Measurements from ENCODE around the gene CYP1A2. TPM values are rescaled to one million over a fixed set of nuclear protein-coding genes. Genes with fewer than 3 reads are reported as not detected.
"Not testable (repeated sequence)": the region's sequence is repeated elsewhere in the genome, so short reads cannot be mapped to it uniquely, and the experiment has no call there.

The CYP1A2 gene, protein sequence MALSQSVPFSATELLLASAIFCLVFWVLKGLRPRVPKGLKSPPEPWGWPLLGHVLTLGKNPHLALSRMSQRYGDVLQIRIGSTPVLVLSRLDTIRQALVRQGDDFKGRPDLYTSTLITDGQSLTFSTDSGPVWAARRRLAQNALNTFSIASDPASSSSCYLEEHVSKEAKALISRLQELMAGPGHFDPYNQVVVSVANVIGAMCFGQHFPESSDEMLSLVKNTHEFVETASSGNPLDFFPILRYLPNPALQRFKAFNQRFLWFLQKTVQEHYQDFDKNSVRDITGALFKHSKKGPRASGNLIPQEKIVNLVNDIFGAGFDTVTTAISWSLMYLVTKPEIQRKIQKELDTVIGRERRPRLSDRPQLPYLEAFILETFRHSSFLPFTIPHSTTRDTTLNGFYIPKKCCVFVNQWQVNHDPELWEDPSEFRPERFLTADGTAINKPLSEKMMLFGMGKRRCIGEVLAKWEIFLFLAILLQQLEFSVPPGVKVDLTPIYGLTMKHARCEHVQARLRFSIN
- total RNA-seq, result not detected
- long read RNA-seq, result 0 reads

DNA sequence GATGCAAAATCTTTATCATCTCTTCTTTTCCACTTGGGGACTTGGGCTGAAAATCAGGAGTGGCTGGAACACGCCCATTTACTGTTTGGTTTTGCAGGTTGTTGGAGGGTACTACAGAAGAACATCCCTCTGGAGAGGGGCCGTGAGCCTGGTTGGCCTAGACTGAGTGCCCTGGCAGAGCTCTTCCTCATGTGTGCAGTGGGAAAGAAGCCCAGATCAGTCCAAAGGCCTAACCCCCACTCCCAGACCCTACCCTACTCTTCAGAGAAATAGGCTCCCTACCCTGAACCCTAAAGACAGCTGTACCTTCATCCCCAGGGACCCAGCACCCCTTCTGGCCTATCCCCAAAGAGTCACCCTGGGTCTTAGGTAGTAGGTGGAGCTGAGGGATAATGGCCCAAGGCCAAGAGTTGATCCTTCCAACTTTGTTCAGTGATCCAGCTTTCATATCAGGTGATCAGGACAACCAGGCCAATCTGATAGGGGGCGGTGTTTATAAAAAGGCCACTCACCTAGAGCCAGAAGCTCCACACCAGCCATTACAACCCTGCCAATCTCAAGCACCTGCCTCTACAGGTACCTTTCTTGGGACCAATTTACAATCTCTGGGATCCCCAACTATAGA lies at the start of gene CYP1A2:
Gene CYP1A2 (plus strand): TSS at position 524 of the 625 bp plus-strand sequence. CDS start 894 bp downstream, outside the sequence.
- no peak for DNase-seq (ENCODE audit: low spot score)
- intact Hi-C loops (cut with DNase I), result no loop called here

DNA sequence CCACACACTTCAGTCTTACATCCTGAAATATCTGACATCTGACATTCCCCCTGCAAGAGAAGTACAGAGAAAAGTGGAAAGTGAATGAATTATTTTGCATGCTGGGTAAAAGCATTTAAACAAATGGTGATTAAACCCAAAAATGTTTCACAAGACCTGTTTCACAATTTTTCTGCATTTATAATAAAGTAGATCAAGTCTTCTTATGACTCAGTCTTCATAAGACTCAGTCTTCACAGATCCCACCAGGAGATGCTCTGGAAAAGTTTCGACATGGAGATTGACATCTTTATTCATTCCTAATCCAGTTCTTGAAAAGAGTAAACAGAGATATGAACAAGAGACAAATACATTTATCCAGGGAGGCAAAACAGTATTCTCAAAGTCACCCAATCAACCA lies 39.6 kb upstream of the CYP1A2 start:
- no peak for DNase-seq (ENCODE audit: low spot score)
- intact Hi-C loops (cut with DNase I), result no loop called here

DNA sequence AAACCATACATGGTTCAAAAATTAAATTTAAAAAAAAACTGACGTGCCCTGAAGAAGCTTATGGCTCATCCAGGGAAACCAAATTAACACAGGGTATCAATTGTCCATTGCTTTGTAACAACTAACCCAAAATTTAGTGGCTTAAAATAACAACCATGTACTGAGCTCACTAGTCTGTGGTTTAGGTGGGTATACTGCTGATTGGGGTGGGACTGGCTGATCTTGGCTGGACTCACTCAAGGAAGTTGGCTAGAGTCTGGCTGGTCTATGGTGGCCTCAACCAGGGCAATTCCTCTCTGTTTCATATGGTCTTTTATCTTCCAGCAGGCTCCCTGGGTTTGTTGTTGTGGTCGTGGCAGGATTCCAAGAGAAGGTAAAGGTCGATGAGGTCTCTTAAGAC lies 38.8 kb upstream of the CYP1A2 start:
- no peak for DNase-seq (ENCODE audit: low spot score)
- intact Hi-C loops (cut with DNase I), result no loop called here

DNA sequence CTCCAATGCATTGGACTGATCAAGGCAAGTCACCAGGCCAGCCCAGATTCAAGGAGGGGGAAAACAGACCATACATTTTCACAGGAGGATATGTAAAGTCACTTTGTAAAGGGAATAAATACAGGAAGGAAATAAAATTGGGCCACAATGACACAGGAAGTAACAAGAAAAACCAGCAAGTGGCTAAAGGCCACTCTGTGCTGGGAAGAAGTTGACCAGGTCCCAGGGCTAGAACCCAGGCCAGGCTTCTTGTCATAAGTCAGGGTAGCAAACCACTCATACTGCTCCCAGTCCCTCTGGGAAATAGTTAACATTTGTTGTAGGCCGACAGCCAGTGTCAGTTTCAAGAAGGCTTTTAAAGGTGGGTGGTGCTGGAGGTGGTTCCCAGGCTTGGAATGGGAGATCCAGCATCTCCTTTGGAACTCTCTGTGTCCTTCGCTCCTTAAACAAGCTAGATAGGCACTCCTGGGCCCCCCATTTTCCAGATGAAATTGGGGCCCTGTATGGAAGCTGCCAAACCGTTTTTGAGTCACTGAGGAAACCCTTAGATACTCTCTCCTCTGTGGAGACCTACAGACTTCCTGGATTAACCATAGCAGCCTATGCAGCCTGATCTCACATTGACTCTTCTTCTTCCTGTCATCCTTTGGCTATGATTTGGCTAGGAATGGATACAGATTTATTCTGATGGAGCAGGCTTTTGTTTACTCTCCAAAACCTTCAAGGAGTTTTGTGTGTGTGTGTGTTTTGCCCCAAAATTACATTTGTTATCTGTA lies 38.1 kb upstream of the CYP1A2 start:
- DNase-seq (ENCODE audit: low spot score), result no peak
- intact Hi-C loops (cut with DNase I), result no loop called here

DNA sequence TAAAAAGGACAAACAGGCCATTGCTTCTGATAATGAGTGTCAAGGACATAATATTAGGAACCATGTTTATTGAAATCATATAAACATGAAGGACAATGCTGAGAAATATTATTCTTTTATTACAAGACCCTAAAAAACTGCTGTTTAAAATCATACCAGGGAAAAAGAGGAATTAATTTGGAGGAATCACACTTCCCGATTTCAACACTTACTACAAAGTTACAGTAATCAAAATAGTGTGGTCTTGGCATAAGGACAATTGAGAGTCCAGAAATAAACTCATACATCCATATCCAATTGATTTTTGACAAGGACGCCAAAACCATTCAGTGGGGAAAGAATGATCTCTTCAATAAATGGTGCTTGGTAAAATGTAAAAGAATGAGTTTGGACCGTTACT lies 36.3 kb upstream of the CYP1A2 start:
- no peak for DNase-seq (ENCODE audit: low spot score)
- intact Hi-C loops (cut with DNase I), result no loop called here

DNA sequence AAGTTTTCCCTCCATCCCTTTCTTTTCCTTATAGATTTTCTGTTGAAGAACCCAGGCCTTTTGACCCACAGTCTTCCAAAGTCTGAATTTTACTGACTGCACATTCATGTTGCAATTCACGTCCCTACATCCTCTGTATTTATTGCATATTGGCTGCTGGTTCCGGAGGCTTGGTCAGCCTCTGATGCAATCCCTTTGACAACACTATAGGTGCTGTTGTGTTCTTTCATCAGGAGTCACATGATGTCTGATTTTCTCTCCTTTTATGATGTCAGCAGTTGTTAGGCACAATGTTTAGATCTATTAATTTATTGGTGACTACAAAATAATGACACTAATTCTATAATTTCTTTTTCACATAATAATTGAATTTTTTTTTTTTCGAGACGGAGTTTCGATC lies 32.0 kb upstream of the CYP1A2 start:
- intact Hi-C loops (cut with DNase I), result no loop called here

DNA sequence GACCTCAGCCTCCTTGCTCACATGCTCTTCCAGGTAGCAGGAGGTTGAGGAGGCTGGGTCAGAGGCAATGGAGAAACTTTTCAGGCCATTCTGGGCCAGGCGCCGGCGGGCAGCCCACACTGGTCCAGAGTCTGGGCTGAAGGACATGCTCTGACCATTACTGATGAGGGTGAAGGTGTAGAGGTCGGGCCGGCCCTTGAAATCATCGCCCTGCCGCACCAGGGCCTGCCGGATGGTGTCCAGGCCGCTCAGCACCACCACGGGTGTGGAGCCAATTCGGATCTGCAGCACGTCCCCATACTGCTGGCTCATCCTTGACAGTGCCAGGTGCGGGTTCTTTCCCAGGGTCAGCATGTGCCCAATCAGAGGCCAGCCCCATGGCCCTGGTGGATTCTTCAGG lies 26.1 kb upstream of the CYP1A2 start:
- intact Hi-C loops (cut with DNase I), result no loop called here
- DNase-seq (ENCODE audit: low spot score), result no peak

More for the DNA sequence above, 32.0 kb upstream of the CYP1A2 start:
- no peak for DNase-seq (ENCODE audit: low spot score)

DNA sequence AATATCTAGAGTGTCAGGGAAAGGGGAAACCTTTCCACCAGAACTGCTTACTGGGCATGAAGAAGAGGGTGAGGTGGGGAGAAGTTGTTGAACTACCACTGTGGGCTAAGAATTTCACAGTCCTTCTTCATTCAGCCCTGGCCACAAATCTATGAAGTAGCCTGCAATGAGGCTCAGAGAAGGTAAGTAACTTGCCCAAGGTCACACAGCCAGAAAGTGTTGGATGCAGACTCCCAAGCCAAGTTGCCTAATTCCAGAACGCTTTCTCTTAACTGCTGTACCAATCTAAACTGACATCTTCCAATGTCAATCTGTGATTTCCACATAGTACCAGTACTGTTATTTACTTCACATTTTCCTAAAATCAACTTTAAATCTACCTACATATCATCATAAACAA lies 25.5 kb upstream of the CYP1A2 start:
- intact Hi-C loops (cut with DNase I), result no loop called here
- no peak for DNase-seq (ENCODE audit: low spot score)

DNA sequence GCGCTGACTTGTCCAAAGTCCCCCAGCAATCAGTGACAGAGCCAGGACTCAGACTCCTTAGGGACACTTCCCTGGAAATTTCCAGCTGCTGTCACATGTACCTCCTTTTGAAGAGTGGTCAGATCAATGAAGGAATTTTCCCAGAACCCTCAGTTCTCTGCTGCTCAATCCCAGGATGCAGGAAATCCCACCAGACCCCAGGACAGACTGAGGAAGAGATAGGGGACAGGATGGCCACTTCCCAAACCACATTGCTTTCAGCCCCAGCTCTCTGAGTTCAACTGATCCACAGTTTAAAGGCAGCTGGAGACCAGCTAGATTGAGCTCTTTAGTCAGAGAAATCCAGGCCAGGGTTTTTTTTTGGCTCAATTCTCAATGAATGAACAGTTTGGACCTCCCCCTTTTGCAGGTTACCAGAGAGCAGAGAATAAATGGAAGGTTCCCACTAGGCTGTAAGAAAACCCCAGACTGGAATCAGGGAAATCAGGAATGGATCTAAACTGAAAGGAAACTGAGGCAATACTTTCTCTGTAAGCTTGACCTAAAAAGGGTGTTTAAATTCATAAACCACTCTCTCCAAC lies 24.8 kb upstream of the CYP1A2 start:
- no peak for DNase-seq (ENCODE audit: low spot score)
- intact Hi-C loops (cut with DNase I), result no loop called here

DNA sequence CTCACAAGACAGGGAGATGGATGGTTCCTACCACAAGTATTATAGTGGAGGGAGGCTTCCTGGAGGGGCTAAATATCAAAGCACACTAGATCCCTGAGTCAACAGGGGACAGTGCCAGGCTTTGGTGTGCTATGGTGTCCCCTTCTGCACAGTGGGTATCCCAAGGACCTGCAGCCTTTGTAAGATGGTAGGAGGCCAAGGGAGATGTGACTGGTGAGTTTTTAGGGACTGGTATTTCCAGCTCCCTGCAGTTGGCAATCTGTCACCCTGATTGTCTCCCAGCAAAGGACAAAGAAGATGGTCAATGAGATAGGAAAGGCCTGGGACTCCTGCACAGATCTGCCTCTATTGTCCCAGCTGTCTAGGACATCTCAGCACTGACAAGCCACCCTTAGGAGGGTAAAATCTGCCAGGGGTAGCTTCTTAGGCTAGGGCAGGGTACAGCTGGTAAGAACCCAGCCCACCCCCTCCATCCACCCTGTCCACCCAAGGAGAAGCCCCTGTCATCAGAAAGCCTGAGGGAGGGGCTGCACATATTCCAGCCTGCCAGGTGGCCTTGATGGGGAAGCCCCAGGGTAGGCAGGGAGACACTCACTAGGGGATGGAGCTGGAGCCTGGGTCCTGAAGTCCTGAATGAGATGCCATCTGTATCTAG lies 23.9 kb upstream of the CYP1A2 start:
- DNase-seq (ENCODE audit: low spot score), result no peak
- intact Hi-C loops (cut with DNase I), result no loop called here

DNA sequence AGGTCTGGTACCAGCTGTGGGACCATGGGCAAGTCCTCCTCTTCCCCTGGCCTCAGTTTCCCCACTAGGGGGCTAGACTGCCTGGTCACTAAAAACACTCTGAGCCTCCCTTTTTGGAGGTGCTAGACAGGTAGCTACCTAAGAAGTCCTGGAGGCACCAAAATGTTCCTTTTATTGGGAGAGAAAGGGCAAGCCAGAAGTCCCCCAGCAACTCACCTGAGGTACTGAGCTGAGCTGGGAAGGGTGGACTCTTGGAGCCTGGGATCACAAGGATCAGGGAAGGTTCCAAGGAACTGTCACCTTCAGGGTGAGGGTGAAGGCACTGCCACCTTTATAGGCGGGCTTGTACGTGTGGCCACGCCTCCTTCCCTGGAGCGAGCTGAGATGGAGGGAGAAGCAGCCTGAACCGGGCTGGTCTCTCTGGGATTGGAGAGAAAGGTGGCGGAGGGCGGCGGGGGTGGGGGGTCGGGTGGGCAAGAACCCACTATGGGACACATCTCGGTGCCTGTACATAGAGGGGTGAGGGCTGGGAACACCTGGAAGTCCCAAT lies 23.3 kb upstream of the CYP1A2 start, which contains the start of gene CYP1A1:
Gene CYP1A1 (minus strand): TSS at position 304 of the 550 bp plus-strand sequence. CDS start 2,431 bp downstream, outside the sequence.
- intact Hi-C loops (cut with DNase I), result no loop called here
- no peak for DNase-seq (ENCODE audit: low spot score)

DNA sequence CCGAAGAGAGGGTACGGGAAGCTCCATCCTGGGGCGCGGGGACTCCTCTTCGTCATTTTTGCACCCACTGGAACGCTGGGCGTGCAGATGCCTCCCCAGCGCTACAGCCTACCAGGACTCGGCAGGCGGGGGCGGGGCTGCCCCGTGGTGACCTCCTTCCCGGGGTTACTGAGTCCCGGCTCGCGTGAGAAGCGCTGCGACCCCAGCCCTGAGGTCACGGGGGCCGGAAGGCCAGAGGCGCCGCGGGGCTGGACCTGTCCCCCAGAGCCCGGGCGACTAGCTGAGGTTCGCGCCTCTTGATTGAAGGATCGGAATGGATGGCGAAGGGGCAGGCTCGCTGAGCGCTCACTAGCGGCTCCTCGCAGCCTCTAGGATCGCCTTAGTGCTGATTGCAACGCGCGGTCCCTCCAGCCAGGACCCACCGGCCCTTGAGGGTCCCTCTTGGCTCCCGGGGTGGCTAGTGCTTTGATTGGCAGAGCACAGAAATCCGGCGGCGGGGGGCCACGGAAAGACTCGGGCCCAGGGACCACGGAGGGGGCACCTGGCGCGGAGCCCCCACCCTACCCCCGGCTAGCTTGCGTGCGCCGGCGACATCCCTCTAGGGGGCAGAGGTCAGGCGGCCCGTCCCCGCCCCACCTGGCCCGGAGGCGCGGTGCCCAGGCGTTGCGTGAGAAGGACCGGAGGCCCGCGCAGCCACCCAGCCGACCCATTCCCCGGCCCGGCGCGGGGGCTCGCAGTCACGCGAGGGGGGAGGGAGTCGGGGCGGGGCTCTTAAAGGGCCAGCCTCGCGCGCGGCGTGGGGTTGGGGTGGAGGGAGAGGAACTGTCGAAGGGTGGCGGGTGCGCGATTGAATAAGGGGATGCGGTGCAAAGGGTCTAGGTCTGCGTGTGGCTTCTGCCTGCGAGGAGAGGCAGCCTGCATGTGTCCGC lies 22.5 kb upstream of the CYP1A2 start:
- DNase-seq (ENCODE audit: low spot score), result no peak
- intact Hi-C loops (cut with DNase I), result no loop called here

DNA sequence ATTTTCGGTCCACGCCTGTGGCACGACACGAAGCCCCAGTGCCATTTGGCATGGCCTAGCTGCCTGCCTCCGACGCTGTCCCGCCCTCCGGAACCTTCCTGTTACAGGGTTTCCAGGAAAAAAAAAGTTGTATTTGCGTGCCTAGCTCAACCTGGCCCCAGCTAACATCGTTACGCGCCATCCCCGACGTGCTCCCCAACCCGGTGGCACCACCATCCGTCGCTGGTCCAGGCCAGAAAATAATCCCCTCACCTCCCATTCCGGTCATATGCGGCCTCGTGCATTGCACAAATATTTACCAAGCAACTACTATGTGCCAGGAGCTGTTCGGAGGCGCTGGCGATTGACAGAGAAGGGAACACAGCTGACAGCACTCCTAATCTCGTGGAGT lies 21.9 kb upstream of the CYP1A2 start:
- intact Hi-C loops (cut with DNase I), result no loop called here
- DNase-seq (ENCODE audit: low spot score), result no peak

DNA sequence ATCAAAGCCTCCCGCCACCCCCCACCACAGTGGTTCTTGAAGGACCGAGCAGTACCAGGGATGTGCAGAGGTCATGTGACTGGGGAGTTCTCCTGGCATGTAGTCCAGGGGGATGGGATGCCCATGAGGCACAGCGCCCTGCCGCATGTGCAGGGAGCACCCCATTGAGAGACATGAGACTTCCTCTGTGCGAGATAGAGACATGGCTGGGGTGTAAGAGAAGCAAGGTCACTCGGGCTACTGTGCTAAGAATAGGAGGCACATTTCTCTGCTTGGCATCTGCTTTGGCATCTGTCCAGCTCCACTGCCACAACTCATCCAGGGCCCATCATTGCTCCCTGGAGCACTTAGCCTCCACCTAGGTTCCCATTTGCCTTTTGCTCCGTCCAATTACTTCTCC lies 20.9 kb upstream of the CYP1A2 start:
- DNase-seq (ENCODE audit: low spot score), result no peak
- intact Hi-C loops (cut with DNase I), result no loop called here

DNA sequence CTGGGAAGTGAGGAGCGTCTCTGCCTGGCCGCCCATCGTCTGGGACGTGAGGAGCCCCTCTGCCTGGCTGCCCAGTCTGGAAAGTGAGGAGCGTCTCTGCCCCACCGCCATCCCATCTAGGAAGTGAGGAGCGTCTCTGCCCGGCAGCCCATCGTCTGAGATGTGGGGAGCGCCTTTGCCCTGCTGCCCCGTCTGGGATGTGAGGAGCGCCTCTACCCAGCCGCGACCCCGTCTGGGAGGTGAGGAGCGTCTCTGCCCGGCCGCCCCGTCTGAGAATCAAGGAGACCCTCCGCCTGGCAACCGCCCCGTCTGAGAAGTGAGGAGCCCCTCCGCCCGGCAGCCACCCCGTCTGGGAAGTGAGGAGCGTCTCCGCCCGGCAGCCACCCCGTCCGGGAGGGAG lies 19.9 kb upstream of the CYP1A2 start:
- intact Hi-C loops (cut with DNase I); DNase-seq (ENCODE audit: low spot score): not testable (repeated sequence)

DNA sequence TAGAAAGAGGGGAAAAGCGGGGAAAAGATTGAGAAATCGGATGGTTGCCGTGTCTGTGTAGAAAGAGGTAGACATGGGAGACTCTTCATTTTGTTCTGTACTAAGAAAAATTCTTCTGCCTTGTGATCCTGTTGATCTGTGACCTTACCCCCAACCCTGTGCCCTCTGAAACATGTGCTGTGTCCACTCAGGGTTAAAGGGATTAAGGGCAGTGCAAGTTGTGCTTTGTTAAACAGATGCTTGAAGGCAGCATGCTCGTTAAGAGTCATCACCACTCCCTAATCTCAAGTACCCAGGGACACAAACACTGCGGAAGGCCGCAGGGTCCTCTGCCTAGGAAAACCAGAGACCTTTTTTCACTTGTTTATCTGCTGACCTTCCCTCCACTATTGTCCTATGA lies 19.3 kb upstream of the CYP1A2 start:
- DNase-seq (ENCODE audit: low spot score); intact Hi-C loops (cut with DNase I): not testable (repeated sequence)

DNA sequence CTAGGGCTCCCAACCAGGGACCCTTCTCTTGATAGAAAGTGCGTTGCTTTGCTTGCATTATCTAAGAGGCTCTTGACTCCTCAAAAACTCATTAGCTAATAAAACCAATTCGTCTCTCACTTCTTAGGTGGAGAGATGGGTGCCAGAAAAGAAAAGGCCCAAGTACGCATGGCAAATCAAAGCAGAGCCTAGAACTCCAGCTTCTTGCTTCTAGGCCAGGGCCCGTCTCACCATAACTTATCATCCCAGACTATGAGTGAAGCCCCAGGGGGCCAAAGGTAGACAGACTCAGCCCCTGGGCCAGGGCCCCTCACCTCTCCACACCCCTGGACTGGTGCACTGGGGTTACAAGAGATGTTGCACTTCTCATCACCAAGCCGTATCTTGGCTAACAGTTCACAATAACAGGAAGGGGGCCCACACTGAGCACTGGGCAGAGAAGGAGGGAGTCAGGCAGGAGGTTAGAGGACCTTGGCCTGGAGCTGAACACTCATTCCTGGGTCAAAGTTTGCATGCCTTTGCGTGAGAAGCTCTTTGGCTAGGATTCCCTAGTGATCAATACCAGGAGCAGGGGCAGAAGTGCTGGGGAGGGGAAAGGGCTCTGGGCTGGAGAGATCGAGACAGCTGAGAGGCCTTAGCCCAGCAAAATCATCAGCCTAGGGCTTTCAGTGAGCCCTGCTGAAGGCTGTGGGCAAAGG lies 17.9 kb upstream of the CYP1A2 start:
- DNase-seq (ENCODE audit: low spot score), result no peak
- intact Hi-C loops (cut with DNase I), result no loop called here

All from cardiac septum (tissue), 1 donor.